Measurements from ENCODE around the gene PGAP3.
"Not testable (repeated sequence)": the region's sequence is repeated elsewhere in the genome, so short reads cannot be mapped to it uniquely, and the experiment has no call there.

PGAP3 gene

DNA sequence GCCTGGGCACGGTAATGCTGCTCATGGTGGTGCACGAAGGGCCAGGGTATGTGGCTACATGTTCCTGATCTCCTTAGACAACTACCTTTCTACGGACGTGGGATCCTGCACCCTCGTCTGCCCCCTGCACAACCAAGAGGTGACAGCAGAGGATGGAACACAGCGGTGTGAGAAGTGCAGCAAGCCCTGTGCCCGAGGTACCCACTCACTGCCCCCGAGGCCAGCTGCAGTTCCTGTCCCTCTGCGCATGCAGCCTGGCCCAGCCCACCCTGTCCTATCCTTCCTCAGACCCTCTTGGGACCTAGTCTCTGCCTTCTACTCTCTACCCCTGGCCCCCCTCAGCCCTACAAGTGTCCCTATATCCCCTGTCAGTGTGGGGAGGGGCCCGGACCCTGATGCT lies 24.0 kb upstream of the PGAP3 start:
- H2AFZ ChIP-seq (ENCODE audit: low read depth, low read length): no peak overlapping the region
- no peak overlapping the region for H2BK120ac ChIP-seq (ENCODE audit: low read depth, low read length)
- no peak for DNase-seq
- H2AK5ac ChIP-seq (ENCODE audit: low read length, severe bottlenecking): no peak overlapping the region
- 96% methylated on average over 10 of the region's 10 CpGs for WGBS
- H3K27me3 ChIP-seq (ENCODE audit: control insufficient read depth in 1 of 2, insufficient read depth in 1 of 2, low read length in 2 of 2): no peaks in the 10 kb centered on the region
- peaks cover 74 to 85% of the 10 kb centered on the region in 2 experiments for H3K36me3 ChIP-seq (ENCODE audit: control insufficient read depth in 1 of 2, insufficient read depth in 2 of 2, low read depth in 1 of 2, low read length in 2 of 2)
- no peak overlapping the region for H3K18ac ChIP-seq (ENCODE audit: low read depth in 1 of 2, low read length in 2 of 2)
- H3K4me2 ChIP-seq (ENCODE audit: low read length, poor library complexity, severe bottlenecking): no peak overlapping the region
- H3K79me1 ChIP-seq (replicated peaks; ENCODE audit: low read length, poor library complexity, severe bottlenecking): peaks cover 51% of the 10 kb centered on the region
- H3K9ac ChIP-seq (ENCODE audit: low read length): no peak overlapping the region
- no peak overlapping the region for H2BK12ac ChIP-seq (ENCODE audit: low read length in 2 of 2)
- H2BK15ac ChIP-seq (ENCODE audit: low read depth, poor library complexity, severe bottlenecking): no peak overlapping the region
- H4K91ac ChIP-seq (ENCODE audit: low read length): no peak overlapping the region
- no peak overlapping the region for H3K4ac ChIP-seq (ENCODE audit: low read depth in 1 of 2, low read length in 2 of 2)
- H3K9me3 ChIP-seq (ENCODE audit: control insufficient read depth, low read length): no peaks in the 10 kb centered on the region
- no peak overlapping the region for H4K8ac ChIP-seq (ENCODE audit: low read length)
- H3K14ac ChIP-seq (ENCODE audit: low read length in 2 of 2): no peak overlapping the region
- H2BK5ac ChIP-seq (ENCODE audit: low read depth, low read length, poor library complexity, severe bottlenecking): no peak overlapping the region
- no peak overlapping the region for H3K27ac ChIP-seq (ENCODE audit: low read length, poor library complexity, severe bottlenecking)
- peaks cover 3% of the 10 kb centered on the region for H3K4me1 ChIP-seq (ENCODE audit: control insufficient read depth, insufficient read depth, low read depth, low read length)
- H3K4me3 ChIP-seq (ENCODE audit: insufficient read depth in 1 of 2, low read depth in 1 of 2, low read length in 2 of 2): no peak overlapping the region
- no peak overlapping the region for H3K23ac ChIP-seq (ENCODE audit: low read length in 2 of 2)

DNA sequence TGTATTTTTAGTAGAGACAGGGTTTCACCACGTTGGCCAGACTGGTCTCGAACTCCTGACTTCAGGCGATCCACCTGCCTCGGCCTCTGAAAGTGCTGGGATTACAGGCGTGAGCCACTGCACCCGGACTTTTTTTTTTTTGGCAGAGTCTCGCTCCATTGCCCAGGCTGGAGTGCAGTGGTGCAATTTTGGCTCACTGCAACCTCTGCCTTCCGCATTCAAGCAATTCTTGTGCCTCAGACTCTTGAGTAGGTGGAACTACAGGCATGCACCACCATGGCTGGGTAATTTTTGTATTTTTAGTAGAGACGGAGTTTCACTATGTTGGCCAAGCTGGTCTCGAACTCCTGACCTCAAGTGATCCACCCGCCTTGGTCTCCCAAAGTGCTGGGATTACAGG lies 23.2 kb upstream of the PGAP3 start:
- H3K23ac ChIP-seq (ENCODE audit: low read length in 2 of 2); H3K4me1 ChIP-seq (ENCODE audit: control insufficient read depth, insufficient read depth, low read depth, low read length); DNase-seq; H3K9ac ChIP-seq (ENCODE audit: low read length); H2BK12ac ChIP-seq (ENCODE audit: low read length in 2 of 2); H3K27me3 ChIP-seq (ENCODE audit: control insufficient read depth in 1 of 2, insufficient read depth in 1 of 2, low read length in 2 of 2); H2BK120ac ChIP-seq (ENCODE audit: low read depth, low read length); H3K14ac ChIP-seq (ENCODE audit: low read length in 2 of 2); H3K9me3 ChIP-seq (ENCODE audit: control insufficient read depth, low read length); H4K91ac ChIP-seq (ENCODE audit: low read length); H3K4me2 ChIP-seq (ENCODE audit: low read length, poor library complexity, severe bottlenecking); H3K27ac ChIP-seq (ENCODE audit: low read length, poor library complexity, severe bottlenecking); H3K4ac ChIP-seq (ENCODE audit: low read depth in 1 of 2, low read length in 2 of 2); H2AK5ac ChIP-seq (ENCODE audit: low read length, severe bottlenecking); H2BK15ac ChIP-seq (ENCODE audit: low read depth, poor library complexity, severe bottlenecking); H2BK5ac ChIP-seq (ENCODE audit: low read depth, low read length, poor library complexity, severe bottlenecking); H4K8ac ChIP-seq (ENCODE audit: low read length); H2AFZ ChIP-seq (ENCODE audit: low read depth, low read length); H3K18ac ChIP-seq (ENCODE audit: low read depth in 1 of 2, low read length in 2 of 2); H3K4me3 ChIP-seq (ENCODE audit: insufficient read depth in 1 of 2, low read depth in 1 of 2, low read length in 2 of 2): not testable (repeated sequence)
- Histone ChIP-seq H3K79me1 (replicated peaks; ENCODE audit: low read length, poor library complexity, severe bottlenecking) (peaks cover 52% of the 10 kb centered on the region), H3K36me3 (ENCODE audit: control insufficient read depth in 1 of 2, insufficient read depth in 2 of 2, low read depth in 1 of 2, low read length in 2 of 2) (peaks cover 67 to 85% of the 10 kb centered on the region in 2 experiments)
- 95% methylated on average over 11 of the region's 11 CpGs for WGBS

DNA sequence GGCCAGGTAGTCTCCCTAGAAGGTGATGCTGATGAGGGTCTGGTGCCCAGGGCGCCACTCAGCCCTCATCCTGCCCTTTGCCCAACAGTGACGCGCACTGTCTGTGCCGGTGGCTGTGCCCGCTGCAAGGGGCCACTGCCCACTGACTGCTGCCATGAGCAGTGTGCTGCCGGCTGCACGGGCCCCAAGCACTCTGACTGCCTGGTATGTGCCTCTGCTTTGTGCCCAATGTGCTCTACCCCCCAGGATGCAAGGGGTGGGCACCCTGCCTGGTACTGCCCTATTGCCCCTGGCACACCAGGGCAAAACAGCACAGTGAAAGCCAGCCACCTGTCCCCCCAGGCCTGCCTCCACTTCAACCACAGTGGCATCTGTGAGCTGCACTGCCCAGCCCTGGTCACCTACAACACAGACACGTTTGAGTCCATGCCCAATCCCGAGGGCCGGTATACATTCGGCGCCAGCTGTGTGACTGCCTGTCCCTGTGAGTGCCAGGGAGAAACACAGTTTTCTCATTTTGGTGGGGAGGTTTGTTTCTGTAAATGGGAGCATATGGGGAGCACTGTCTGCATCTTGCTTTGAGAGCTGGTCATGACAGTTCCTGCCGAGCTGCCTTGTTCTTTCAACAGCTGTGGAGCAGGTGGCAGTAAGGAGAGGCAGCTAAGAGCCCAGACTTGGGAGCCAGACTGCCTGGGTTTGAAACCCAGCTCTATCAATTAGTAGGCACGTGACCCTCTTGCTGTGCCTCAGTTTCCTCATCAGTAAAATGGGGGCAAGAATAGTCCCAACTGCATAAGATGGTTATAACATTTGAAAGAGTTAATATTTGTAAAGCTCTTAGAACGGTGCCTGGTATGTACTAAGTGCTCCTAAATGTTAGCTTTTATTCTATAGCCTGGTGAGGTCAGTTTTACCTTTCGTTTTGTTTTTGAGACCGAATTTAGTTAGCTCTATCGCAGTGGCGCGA lies 22.4 kb upstream of the PGAP3 start:
- Histone ChIP-seq H3K27ac (ENCODE audit: low read length, poor library complexity, severe bottlenecking) (no peak overlapping the region), H2BK5ac (ENCODE audit: low read depth, low read length, poor library complexity, severe bottlenecking) (no peak overlapping the region), H3K14ac (ENCODE audit: low read length in 2 of 2) (no peak overlapping the region), H2BK120ac (ENCODE audit: low read depth, low read length) (no peak overlapping the region), H2BK15ac (ENCODE audit: low read depth, poor library complexity, severe bottlenecking) (no peak overlapping the region), H3K9ac (ENCODE audit: low read length) (no peak overlapping the region), H3K4me3 (ENCODE audit: insufficient read depth in 1 of 2, low read depth in 1 of 2, low read length in 2 of 2) (no peak overlapping the region), H3K23ac (ENCODE audit: low read length in 2 of 2) (no peak overlapping the region), H3K79me1 (replicated peaks; ENCODE audit: low read length, poor library complexity, severe bottlenecking) (peaks cover 51% of the 10 kb centered on the region), H2BK12ac (ENCODE audit: low read length in 2 of 2) (no peak overlapping the region), H3K4me1 (ENCODE audit: control insufficient read depth, insufficient read depth, low read depth, low read length) (peaks cover 11% of the 10 kb centered on the region), H3K4ac (ENCODE audit: low read depth in 1 of 2, low read length in 2 of 2) (no peak overlapping the region), H4K91ac (ENCODE audit: low read length) (no peak overlapping the region), H3K27me3 (ENCODE audit: control insufficient read depth in 1 of 2, insufficient read depth in 1 of 2, low read length in 2 of 2) (no peaks in the 10 kb centered on the region), H3K36me3 (ENCODE audit: control insufficient read depth in 1 of 2, insufficient read depth in 2 of 2, low read depth in 1 of 2, low read length in 2 of 2) (peaks cover 59 to 83% of the 10 kb centered on the region in 2 experiments), H3K18ac (ENCODE audit: low read depth in 1 of 2, low read length in 2 of 2) (no peak overlapping the region), H3K4me2 (ENCODE audit: low read length, poor library complexity, severe bottlenecking) (no peak overlapping the region), H3K9me3 (ENCODE audit: control insufficient read depth, low read length) (no peaks in the 10 kb centered on the region), H2AK5ac (ENCODE audit: low read length, severe bottlenecking) (no peak overlapping the region), H2AFZ (ENCODE audit: low read depth, low read length) (no peak overlapping the region), H4K8ac (ENCODE audit: low read length) (no peak overlapping the region)
- DNase-seq: no peak
- 97% methylated on average over 20 of the region's 20 CpGs for WGBS

DNA sequence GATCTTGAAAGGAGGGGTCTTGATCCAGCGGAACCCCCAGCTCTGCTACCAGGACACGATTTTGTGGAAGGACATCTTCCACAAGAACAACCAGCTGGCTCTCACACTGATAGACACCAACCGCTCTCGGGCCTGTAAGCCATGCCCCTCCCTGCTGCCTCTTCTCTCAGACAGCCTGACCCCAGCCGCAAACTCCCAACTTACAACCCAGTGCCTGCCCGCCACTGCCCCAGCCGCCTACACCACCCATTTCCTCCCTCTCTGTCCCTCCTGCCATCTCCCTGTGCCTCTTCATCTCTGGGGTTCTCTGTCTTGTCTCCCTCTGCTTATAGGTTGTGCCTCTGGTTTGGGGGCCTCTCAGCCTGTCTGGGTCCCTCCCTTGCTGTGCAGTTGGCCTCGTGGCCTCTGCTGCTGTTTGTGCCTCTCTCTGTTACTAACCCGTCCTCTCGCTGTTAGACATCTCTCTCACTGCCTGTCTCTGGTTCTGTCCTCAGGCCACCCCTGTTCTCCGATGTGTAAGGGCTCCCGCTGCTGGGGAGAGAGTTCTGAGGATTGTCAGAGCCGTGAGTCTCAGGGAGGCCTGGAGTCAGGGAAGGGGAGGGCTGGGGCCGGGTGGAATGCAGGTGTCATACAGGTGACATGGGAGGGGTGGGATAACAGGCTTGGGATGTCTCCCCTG lies 21.6 kb upstream of the PGAP3 start:
- H3K18ac ChIP-seq (ENCODE audit: low read depth in 1 of 2, low read length in 2 of 2): no peak overlapping the region
- H3K9ac ChIP-seq (ENCODE audit: low read length): no peak overlapping the region
- no peak overlapping the region for H3K23ac ChIP-seq (ENCODE audit: low read length in 2 of 2)
- no peak overlapping the region for H2BK5ac ChIP-seq (ENCODE audit: low read depth, low read length, poor library complexity, severe bottlenecking)
- no peaks in the 10 kb centered on the region for H3K27me3 ChIP-seq (ENCODE audit: control insufficient read depth in 1 of 2, insufficient read depth in 1 of 2, low read length in 2 of 2)
- H3K27ac ChIP-seq (ENCODE audit: low read length, poor library complexity, severe bottlenecking): no peak overlapping the region
- no peak overlapping the region for H3K4me3 ChIP-seq (ENCODE audit: insufficient read depth in 1 of 2, low read depth in 1 of 2, low read length in 2 of 2)
- no peak overlapping the region for H3K14ac ChIP-seq (ENCODE audit: low read length in 2 of 2)
- no peak overlapping the region for H4K8ac ChIP-seq (ENCODE audit: low read length)
- 96% methylated on average over 14 of the region's 14 CpGs for WGBS
- no peak overlapping the region for H4K91ac ChIP-seq (ENCODE audit: low read length)
- H3K4ac ChIP-seq (ENCODE audit: low read depth in 1 of 2, low read length in 2 of 2): no peak overlapping the region
- H3K36me3 ChIP-seq (ENCODE audit: control insufficient read depth in 1 of 2, insufficient read depth in 2 of 2, low read depth in 1 of 2, low read length in 2 of 2): peaks cover 55 to 85% of the 10 kb centered on the region in 2 experiments
- DNase-seq: no peak
- peaks cover 55% of the 10 kb centered on the region for H3K79me1 ChIP-seq (replicated peaks; ENCODE audit: low read length, poor library complexity, severe bottlenecking)
- H3K9me3 ChIP-seq (ENCODE audit: control insufficient read depth, low read length): no peaks in the 10 kb centered on the region
- H2BK15ac ChIP-seq (ENCODE audit: low read depth, poor library complexity, severe bottlenecking): no peak overlapping the region
- H3K4me2 ChIP-seq (ENCODE audit: low read length, poor library complexity, severe bottlenecking): no peak overlapping the region
- H2AFZ ChIP-seq (ENCODE audit: low read depth, low read length): no peak overlapping the region
- H3K4me1 ChIP-seq (ENCODE audit: control insufficient read depth, insufficient read depth, low read depth, low read length): peaks cover 18% of the 10 kb centered on the region
- no peak overlapping the region for H2BK12ac ChIP-seq (ENCODE audit: low read length in 2 of 2)
- no peak overlapping the region for H2AK5ac ChIP-seq (ENCODE audit: low read length, severe bottlenecking)
- H2BK120ac ChIP-seq (ENCODE audit: low read depth, low read length): no peak overlapping the region

All from mesenchymal stem cell (in vitro differentiated cells and primary cell).